IPS DF 19.7 (cell line): ENCODE data around the gene LEFTY2.
"Not testable (repeated sequence)": the region's sequence is repeated elsewhere in the genome, so short reads cannot be mapped to it uniquely, and the experiment has no call there.

Source experiments
- DNase-seq: peaks from one replicate; pipeline ENCODE4 v3.0.0-alpha.2; 2013; ENCODE audit warnings: low read depth, low spot score

The LEFTY2 gene

DNA sequence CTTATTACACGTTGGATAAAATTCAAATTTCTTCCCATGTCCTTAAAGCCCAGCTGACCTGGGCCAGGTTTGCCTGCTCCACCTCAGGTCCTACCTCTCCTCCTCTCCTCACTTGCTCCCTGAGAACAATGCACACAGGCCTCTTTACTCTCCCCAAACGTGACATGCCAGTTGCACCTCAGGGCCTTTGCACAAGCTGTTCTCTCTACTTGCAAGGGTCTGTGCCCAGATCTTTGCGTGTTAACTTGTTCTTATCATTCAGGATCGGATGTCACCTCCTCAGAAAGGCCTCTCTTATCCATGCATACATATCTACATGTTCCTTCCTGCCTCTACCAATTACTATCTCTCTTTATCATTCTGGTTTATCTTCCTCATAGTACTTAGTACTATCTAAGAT, 37.4 kb downstream of the LEFTY2 start:
- DNase-seq: no peak

GRCh38 chr1:225899044-225899925, 41.7 kb downstream of the LEFTY2 start:
- peak; percentile 97 for DNase-seq

- DNase-seq: no peak
Observed at GRCh38 chr1:225897595-225898514, 43.2 kb downstream of the LEFTY2 start.

- no peak for DNase-seq
Observed at GRCh38 chr1:225896937-225897549, 44.0 kb downstream of the LEFTY2 start.

DNA sequence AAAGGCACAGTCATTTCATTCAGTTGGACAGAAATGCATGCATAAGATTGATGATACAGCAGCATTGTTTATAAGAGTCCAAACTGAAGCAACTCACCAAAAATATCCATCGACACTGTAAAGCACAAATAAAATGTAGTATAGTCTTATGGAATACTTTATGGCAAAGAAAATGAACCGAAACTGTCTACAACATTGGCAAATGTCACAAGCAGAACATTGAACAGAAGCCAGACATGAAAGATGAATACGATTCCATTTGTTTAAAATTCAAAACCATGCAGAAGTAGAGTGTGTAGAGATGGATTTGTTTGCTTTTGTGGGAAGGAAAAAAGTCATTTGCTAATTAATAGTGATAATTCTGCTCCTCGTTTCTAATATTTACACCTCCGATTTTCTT, 44.5 kb downstream of the LEFTY2 start:
- DNase-seq: no peak

GRCh38 chr1:225892307-225892706, 48.7 kb downstream of the LEFTY2 start:
- DNase-seq: no peak

- no peak for DNase-seq
Observed at GRCh38 chr1:225891229-225891972, 49.6 kb downstream of the LEFTY2 start.

DNA sequence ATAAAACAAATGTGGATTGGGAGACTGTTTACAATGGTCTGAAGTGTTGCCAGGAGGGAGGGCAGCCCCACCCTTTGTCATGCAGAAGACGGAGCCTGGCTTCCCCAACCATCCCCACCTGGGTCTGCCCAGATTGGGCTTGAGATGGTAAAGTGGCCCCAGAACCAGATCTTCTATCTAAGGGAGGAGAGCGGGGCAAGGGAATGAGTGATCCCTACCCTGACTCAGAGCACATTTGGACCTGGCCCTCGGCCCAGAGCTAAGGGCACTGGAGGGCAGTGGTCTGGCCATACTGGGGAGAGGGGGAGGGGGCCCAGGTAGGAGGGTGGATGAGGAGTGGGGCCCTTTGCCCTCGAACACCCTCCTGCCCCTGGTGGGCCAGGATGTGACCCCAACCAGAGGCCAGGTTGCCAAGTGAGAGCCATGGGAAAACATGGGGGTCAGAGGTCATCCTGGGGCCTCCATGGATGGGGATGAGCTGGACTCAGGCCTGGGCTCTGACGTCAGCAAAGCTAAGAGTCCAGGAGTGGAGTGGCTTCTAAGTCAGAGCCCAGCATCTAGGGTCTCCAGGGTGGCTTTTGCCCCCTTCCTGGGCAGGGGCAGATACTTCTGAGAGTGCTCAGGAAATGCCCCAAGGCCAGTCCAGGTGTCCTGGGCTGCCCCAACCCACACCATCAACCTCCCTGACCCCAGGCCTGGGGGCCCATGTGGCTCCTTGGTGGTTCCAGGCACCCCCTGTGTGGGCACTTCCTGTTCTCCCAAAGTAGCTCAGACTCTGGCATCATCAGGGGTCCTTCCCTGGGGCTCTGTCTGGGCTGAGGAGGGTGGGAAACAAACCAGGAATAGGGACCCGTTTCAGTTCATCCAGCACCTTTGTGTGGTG, 50.4 kb downstream of the LEFTY2 start:
- DNase-seq: no peak

- DNase-seq: no peak
Observed at GRCh38 chr1:225889743-225890142, 51.3 kb downstream of the LEFTY2 start.

- no peak for DNase-seq
Observed at GRCh38 chr1:225888898-225889601, 52.0 kb downstream of the LEFTY2 start, which contains the start of gene LEFTY1. Gene LEFTY1, minus strand, starts transcription at chr1:225889146. Its CDS starts 80 bp downstream, at chr1:225889066.

GRCh38 chr1:225888289-225888897, 52.6 kb downstream of the LEFTY2 start:
- no peak for DNase-seq

- DNase-seq: not testable (repeated sequence)
Observed at GRCh38 chr1:225887554-225888288, 53.3 kb downstream of the LEFTY2 start.

GRCh38 chr1:225887030-225887314, 54.0 kb downstream of the LEFTY2 start:
- no peak for DNase-seq
